Upper lobe of left lung (tissue), 6 donors: ENCODE results near the gene MYT1. TPM values are rescaled to one million over a fixed set of nuclear protein-coding genes. Genes with fewer than 3 reads are reported as not detected.
"Not testable (repeated sequence)": the region's sequence is repeated elsewhere in the genome, so short reads cannot be mapped to it uniquely, and the experiment has no call there.

Experiments
- ATAC-seq, 2 donors: fragments of 200-7000 bp; cut with Tn5 transposase; one replicate each; pipeline ENCODE4 v1.9.1; 2022; ENCODE audit warnings: mild to moderate bottlenecking in 2 of 2, moderate library complexity in 2 of 2; ENCODE audit not compliant: low FRiP score in 2 of 2
- DNase-seq, 2 donors: peaks; one replicate each; pipeline ENCODE4 v3.0.0-alpha.2; 2019 to 2020
- H3K27ac ChIP-seq, 4 donors: fragments of 200-600 bp; sonication (generic); one replicate each; pipeline ENCODE4 v1.5.1; 2016 to 2019
- H3K27me3 ChIP-seq, 4 donors: fragments of 200-600 bp; sonication (generic); one replicate each; pipeline ENCODE4 v1.5.1; 2017 to 2019
- H3K36me3 ChIP-seq, 4 donors: fragments of 200-600 bp; sonication (generic); one replicate each; pipeline ENCODE4 v1.5.1; 2016 to 2019
- H3K4me1 ChIP-seq, 4 donors: fragments of 200-600 bp; sonication (generic); one replicate each; pipeline ENCODE4 v1.5.1; 2018 to 2019
- H3K4me3 ChIP-seq, 4 donors: fragments of 200-600 bp; sonication (generic); one replicate each; pipeline ENCODE4 v1.5.1; 2017 to 2019; ENCODE audit warnings: mild to moderate bottlenecking in 2 of 4, moderate library complexity in 1 of 4
- H3K9me3 ChIP-seq, 4 donors: fragments of 200-600 bp; sonication (generic); one replicate each; pipeline ENCODE4 v1.5.1; 2018 to 2019
- EP300 ChIP-seq, 4 donors: sonication (generic); formaldehyde crosslinking; IDR thresholded peaks; one replicate each; pipeline ENCODE4 v1.5.1; 2017; ENCODE audit warnings: antibody characterized with exemption in 4 of 4, control low read depth in 2 of 4
- POLR2A ChIP-seq, 4 donors: fragments of 450-650 bp; IDR thresholded peaks; one replicate each; pipeline ENCODE4 v1.5.1; 2016 to 2017; ENCODE audit warnings: antibody characterized with exemption in 4 of 4, mild to moderate bottlenecking in 2 of 4
- POLR2AphosphoS5 ChIP-seq, 2 donors: sonication (generic); formaldehyde crosslinking; IDR thresholded peaks; one replicate each; pipeline ENCODE4 v1.5.1; 2017; ENCODE audit warnings: antibody characterized with exemption in 2 of 2
- WGBS, 2 donors: methylation state at CpG; one replicate each; pipeline ENCODE4 v1.1.5; 2017 to 2018; 5-methylcytosine and 5-hydroxymethylcytosine counted together
- total RNA-seq, 6 donors: library from RNA; depleted of rRNA in 4 of 6; stranded (reverse); fragments of >200 nt in 4 of 6; gene quantifications; one replicate each; pipeline versions ENCODE4 v1.1.0 to v1.2.1, GENCODE V29; 2016 to 2021
- TF ChIP-seq, protein P1 (sequence below), 6 experiments: fragments of 450-650 bp in 4 of 6; fragments of 200-600 bp in 2 of 6; sonication (generic) in 2 of 6; IDR thresholded peaks; one replicate each; pipeline ENCODE4 v1.5.1; 2016 to 2019; ENCODE audit warnings: antibody characterized with exemption in 6 of 6
- donor health status: DM: no; HTN: no; CAD: no; lungs with moderate emphysema.
- donor health status: DM: no; HTN: yes; CAD: no; lungs with severe emphysema.

The MYT1 gene
- total RNA-seq, 6 donors from 2014 or later = 0.09 to 3.1 TPM; not detected in 4

- WGBS, 2 donors = 78 to 81% methylated on average over 4 of the region's 4 CpGs
- Histone ChIP-seq H3K36me3 (no peaks in the 10 kb centered on the region), H3K4me3 (no peak overlapping the region), H3K27ac (no peak overlapping the region), H3K4me1 (no peaks in the 10 kb centered on the region), H3K9me3 (no peaks in the 10 kb centered on the region), H3K27me3 (no peaks in the 10 kb centered on the region)
- no peak for DNase-seq
- TF ChIP-seq POLR2AphosphoS5 (IDR thresholded peaks at IDR 0.05) = no peak
- no peak for TF ChIP-seq EP300 (IDR thresholded peaks at IDR 0.05)
- no peak for TF ChIP-seq POLR2A (IDR thresholded peaks at IDR 0.05)
- TF ChIP-seq, protein P1, sequence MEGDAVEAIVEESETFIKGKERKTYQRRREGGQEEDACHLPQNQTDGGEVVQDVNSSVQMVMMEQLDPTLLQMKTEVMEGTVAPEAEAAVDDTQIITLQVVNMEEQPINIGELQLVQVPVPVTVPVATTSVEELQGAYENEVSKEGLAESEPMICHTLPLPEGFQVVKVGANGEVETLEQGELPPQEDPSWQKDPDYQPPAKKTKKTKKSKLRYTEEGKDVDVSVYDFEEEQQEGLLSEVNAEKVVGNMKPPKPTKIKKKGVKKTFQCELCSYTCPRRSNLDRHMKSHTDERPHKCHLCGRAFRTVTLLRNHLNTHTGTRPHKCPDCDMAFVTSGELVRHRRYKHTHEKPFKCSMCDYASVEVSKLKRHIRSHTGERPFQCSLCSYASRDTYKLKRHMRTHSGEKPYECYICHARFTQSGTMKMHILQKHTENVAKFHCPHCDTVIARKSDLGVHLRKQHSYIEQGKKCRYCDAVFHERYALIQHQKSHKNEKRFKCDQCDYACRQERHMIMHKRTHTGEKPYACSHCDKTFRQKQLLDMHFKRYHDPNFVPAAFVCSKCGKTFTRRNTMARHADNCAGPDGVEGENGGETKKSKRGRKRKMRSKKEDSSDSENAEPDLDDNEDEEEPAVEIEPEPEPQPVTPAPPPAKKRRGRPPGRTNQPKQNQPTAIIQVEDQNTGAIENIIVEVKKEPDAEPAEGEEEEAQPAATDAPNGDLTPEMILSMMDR (IDR thresholded peaks at IDR 0.05) = no peak
- no peak for ATAC-seq
Measured at GRCh38 chr20:64177787-64178186, 13.5 kb downstream of the MYT1 start.

GRCh38 chr20:64178925-64179324, 14.7 kb downstream of the MYT1 start:
- H3K27ac ChIP-seq, H3K4me1 ChIP-seq, H3K9me3 ChIP-seq, ATAC-seq, H3K4me3 ChIP-seq, H3K27me3 ChIP-seq, H3K36me3 ChIP-seq, DNase-seq: not testable (repeated sequence)
- WGBS, 2 donors = 87 to 93% methylated on average over 15 to 20 of the region's 20 CpGs

DNA sequence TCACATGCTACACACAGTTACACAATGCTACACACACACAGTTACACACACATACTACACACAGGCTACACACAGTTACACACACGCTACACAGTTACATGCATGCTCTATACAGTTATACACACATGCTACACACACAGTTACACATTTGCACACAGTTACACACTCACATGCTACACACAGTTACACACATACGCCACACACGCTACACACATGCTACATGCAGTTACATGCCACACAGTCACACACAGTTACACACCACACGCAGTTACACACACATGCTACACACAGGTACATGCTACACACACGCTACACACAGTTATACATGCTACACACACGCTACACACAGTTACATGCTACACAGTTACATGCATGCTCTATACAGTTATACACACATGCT, 15.6 kb downstream of the MYT1 start:
- no peak overlapping the region for H3K4me3 ChIP-seq
- TF ChIP-seq, protein P1 (IDR thresholded peaks at IDR 0.05) = no peak
- TF ChIP-seq POLR2A (IDR thresholded peaks at IDR 0.05) (no peak), EP300 (IDR thresholded peaks at IDR 0.05) (no peak), POLR2AphosphoS5 (IDR thresholded peaks at IDR 0.05) (no peak)
- no peaks in the 10 kb centered on the region for H3K27me3 ChIP-seq
- H3K4me1 ChIP-seq = no peaks in the 10 kb centered on the region
- DNase-seq = no peak
- no peaks in the 10 kb centered on the region for H3K9me3 ChIP-seq
- no peak for ATAC-seq
- H3K27ac ChIP-seq = no peak overlapping the region
- no peaks in the 10 kb centered on the region for H3K36me3 ChIP-seq
- 95 to 96% methylated on average over 6 of the region's 6 CpGs for WGBS, 2 donors

GRCh38 chr20:64180673-64181072, 16.4 kb downstream of the MYT1 start:
- H3K27me3 ChIP-seq = no peaks in the 10 kb centered on the region
- no peak for DNase-seq
- no peaks in the 10 kb centered on the region for H3K9me3 ChIP-seq
- no peaks in the 10 kb centered on the region for H3K36me3 ChIP-seq
- H3K27ac ChIP-seq = no peak overlapping the region
- ATAC-seq = no peak
- no peak for TF ChIP-seq POLR2AphosphoS5 (IDR thresholded peaks at IDR 0.05)
- no peak for TF ChIP-seq EP300 (IDR thresholded peaks at IDR 0.05)
- no peak for TF ChIP-seq POLR2A (IDR thresholded peaks at IDR 0.05)
- TF ChIP-seq, protein P1 (IDR thresholded peaks at IDR 0.05) = no peak
- H3K4me1 ChIP-seq = no peaks in the 10 kb centered on the region
- 69 to 75% methylated on average over 7 of the region's 7 CpGs for WGBS, 2 donors
- H3K4me3 ChIP-seq = no peak overlapping the region

DNA sequence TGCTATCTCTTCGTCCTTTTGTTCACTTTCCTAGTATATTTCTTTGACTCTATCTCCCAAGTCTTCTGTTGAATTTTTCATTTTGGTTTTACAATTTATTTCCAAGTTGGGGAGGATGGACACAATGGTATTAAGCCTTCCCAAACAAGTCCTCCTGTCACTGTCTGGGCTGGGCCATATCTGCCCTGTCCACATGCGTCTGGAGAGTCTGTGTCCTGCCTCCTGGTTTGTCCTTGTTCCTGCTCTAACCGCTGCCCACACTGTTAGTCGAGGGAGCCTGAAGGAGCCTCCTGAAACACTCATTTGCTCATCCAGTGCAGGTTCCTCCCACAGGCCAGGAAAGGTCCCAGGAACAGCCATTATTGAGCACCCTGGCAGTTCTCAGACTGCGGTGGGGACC, 17.1 kb downstream of the MYT1 start:
- no peak overlapping the region for H3K27ac ChIP-seq
- no peak for ATAC-seq
- H3K4me3 ChIP-seq = no peak overlapping the region
- H3K36me3 ChIP-seq = no peaks in the 10 kb centered on the region
- H3K9me3 ChIP-seq = no peaks in the 10 kb centered on the region
- TF ChIP-seq, protein P1 (IDR thresholded peaks at IDR 0.05) = no peak
- no peaks in the 10 kb centered on the region for H3K4me1 ChIP-seq
- no peaks in the 10 kb centered on the region for H3K27me3 ChIP-seq
- no peak for DNase-seq
- WGBS, 2 donors = 78 to 80% methylated on average over 5 of the region's 5 CpGs
